MCF 10A (cell line): ENCODE measurements around the gene DGCR6L. TPM values are rescaled to one million over a fixed set of nuclear protein-coding genes. Genes with fewer than 3 reads are reported as not detected.
"Not testable (repeated sequence)": the region's sequence is repeated elsewhere in the genome, so short reads cannot be mapped to it uniquely, and the experiment has no call there.

ENCODE experiments used
- BruUV-seq: library from RNA; stranded (reverse); fragments of 400-500 nt; replicated peaks from 2 replicates; lab custom pipeline; 2021; lab: Mats Ljungman, UMichigan
- CTCF ChIA-PET: fragments of 300-600 bp; sonication (Branson Sonifier 250); formaldehyde crosslinking; extraction: SDS; loops from one replicate; lab custom pipeline; 2021; ENCODE audit warnings: antibody characterized with exemption, inconsistent platforms; lab: Yijun Ruan, JAX
- POLR2A ChIA-PET: fragments of 300-600, 350-650 bp; sonication (Branson Sonifier 250); formaldehyde crosslinking; extraction: SDS; loops from one replicate; lab custom pipeline; 2020; ENCODE audit warnings: antibody characterized with exemption, inconsistent platforms; lab: Yijun Ruan, JAX
- DNase-seq: peaks from one replicate; pipeline ENCODE4 v3.0.0-alpha.2; 2018; ENCODE audit not compliant: unreplicated experiment
- H3K27ac Mint-ChIP-seq: one replicate; pipeline ENCODE4 v1.8.0; 2022; ENCODE audit warnings: mild to moderate bottlenecking, low read depth, mixed read lengths; ENCODE audit not compliant: unreplicated experiment
- H3K27me3 Mint-ChIP-seq: one replicate; pipeline ENCODE4 v1.8.0; 2022; ENCODE audit warnings: mixed read lengths; ENCODE audit not compliant: insufficient read depth, unreplicated experiment
- H3K36me3 Mint-ChIP-seq: one replicate; pipeline ENCODE4 v1.8.0; 2022; ENCODE audit warnings: mild to moderate bottlenecking, moderate library complexity, mixed read lengths; ENCODE audit not compliant: insufficient read depth, unreplicated experiment
- H3K4me1 Mint-ChIP-seq: one replicate; pipeline ENCODE4 v1.8.0; 2022; ENCODE audit warnings: mixed read lengths; ENCODE audit not compliant: insufficient read depth, unreplicated experiment
- H3K4me3 Mint-ChIP-seq: one replicate; pipeline ENCODE4 v1.8.0; 2022; ENCODE audit warnings: mild to moderate bottlenecking, moderate library complexity, mixed read lengths; ENCODE audit not compliant: unreplicated experiment
- H3K9me3 Mint-ChIP-seq: one replicate; pipeline ENCODE4 v1.8.0; 2022; ENCODE audit warnings: mixed read lengths; ENCODE audit not compliant: unreplicated experiment
- CTCF ChIP-seq: fragments of 200-600 bp; IDR thresholded peaks from one replicate; pipeline ENCODE4 v1.8.0; 2022; ENCODE audit warnings: antibody characterized with exemption, mild to moderate bottlenecking; ENCODE audit not compliant: unreplicated experiment
- intact Hi-C: fragments of 100-400 bp; cut with micrococcal nuclease; formaldehyde crosslinking; loops from 2 replicates; pipeline ENCODE4 v1.14.1; 2022
- total RNA-seq: library from RNA; stranded (reverse); gene quantifications from 2 replicates; pipeline ENCODE4 v1.2.3, GENCODE V29; 2022

DGCR6L gene
- total RNA-seq, 1 experiment from 2014 or later: 36.4 TPM

- no peaks in the 10 kb centered on the region for H3K36me3 Mint-ChIP-seq
- H3K4me3 Mint-ChIP-seq: peak overlapping the region; percentile 28
- no peak overlapping the region for H3K27ac Mint-ChIP-seq
- no peaks in the 10 kb centered on the region for H3K9me3 Mint-ChIP-seq
- no peaks in the 10 kb centered on the region for H3K27me3 Mint-ChIP-seq
- H3K4me1 Mint-ChIP-seq: no peaks in the 10 kb centered on the region
- POLR2A ChIA-PET: no interaction called here
- CTCF ChIA-PET: no interaction called here
- TF ChIP-seq CTCF: no peak
- intact Hi-C loops: loop anchor here (1.0 kb wide), 1 partner anchor 110 kb away; no protein-coding TSS in a partner anchor
- no TSS peak for BruUV-seq
- peak; percentile 34 for DNase-seq
These were observed 52.2 kb downstream of the DGCR6L start for GRCh38 chr22:20267441-20268278.

GRCh38 chr22:20266667-20267440 is 53.0 kb downstream of the DGCR6L start:
- DNase-seq, BruUV-seq, H3K4me1 Mint-ChIP-seq, CTCF ChIA-PET, H3K27ac Mint-ChIP-seq, H3K36me3 Mint-ChIP-seq, intact Hi-C loops, H3K27me3 Mint-ChIP-seq, H3K9me3 Mint-ChIP-seq, POLR2A ChIA-PET: not testable (repeated sequence)
- peak overlapping the region; percentile 28 for H3K4me3 Mint-ChIP-seq

GRCh38 chr22:20265772-20266666 is 53.8 kb downstream of the DGCR6L start:
- H3K36me3 Mint-ChIP-seq, H3K4me1 Mint-ChIP-seq, H3K9me3 Mint-ChIP-seq, intact Hi-C loops, DNase-seq, H3K27ac Mint-ChIP-seq, CTCF ChIA-PET, BruUV-seq, H3K27me3 Mint-ChIP-seq, POLR2A ChIA-PET: not testable (repeated sequence)
- H3K4me3 Mint-ChIP-seq: peak overlapping the region; percentile 28

GRCh38 chr22:20264614-20265452 is 55.0 kb downstream of the DGCR6L start:
- no peaks in the 10 kb centered on the region for H3K9me3 Mint-ChIP-seq
- TF ChIP-seq CTCF: no peak
- DNase-seq: no peak
- POLR2A ChIA-PET: no interaction called here
- H3K4me1 Mint-ChIP-seq: no peaks in the 10 kb centered on the region
- BruUV-seq: no TSS peak
- intact Hi-C loops: no loop called here
- no peaks in the 10 kb centered on the region for H3K27me3 Mint-ChIP-seq
- no peaks in the 10 kb centered on the region for H3K36me3 Mint-ChIP-seq
- H3K27ac Mint-ChIP-seq: no peak overlapping the region
- CTCF ChIA-PET: interaction anchor here (0.6 to 1.2 kb wide), 3 partner anchors 108 to 534 kb away, joined by 3 to 4 read pairs (median 3); no protein-coding TSS in a partner anchor
- no peak overlapping the region for H3K4me3 Mint-ChIP-seq

Other genes starting within 250 kb of the DGCR6L start
- gene DGCR8, start 239.8 kb downstream of the DGCR6L start, total RNA-seq: 40.8 and 49.1 TPM in 2 replicates
- gene RANBP1, start 204.0 kb downstream of the DGCR6L start, total RNA-seq: 126 and 195 TPM in 2 replicates
- gene TRMT2A, start 202.8 kb downstream of the DGCR6L start, total RNA-seq: 39.0 and 47.1 TPM in 2 replicates
- 43.6 and 44.8 TPM in 2 replicates for gene ZDHHC8, start 188.3 kb downstream of the DGCR6L start, total RNA-seq
- gene CCDC188, start 169.0 kb downstream of the DGCR6L start, total RNA-seq: 0.70 and 0.93 TPM in 2 replicates
- 2.7 and 3.7 TPM in 2 replicates for gene RTN4R, start 51.7 kb downstream of the DGCR6L start, total RNA-seq
- gene ZNF74, start 74.1 kb upstream of the DGCR6L start, total RNA-seq: 9.9 and 10.4 TPM in 2 replicates
- 0.35 and 0.88 TPM in 2 replicates for gene SCARF2, start 117.8 kb upstream of the DGCR6L start, total RNA-seq
- 14.7 and 20.9 TPM in 2 replicates for gene KLHL22, start 175.7 kb upstream of the DGCR6L start, total RNA-seq
- 122 TPM in 2 replicates for gene MED15, start 187.6 kb upstream of the DGCR6L start, total RNA-seq